Kidney epithelial cell (primary cell): Measurements from ENCODE around the gene DNAJC30. TPM values are rescaled to one million over a fixed set of nuclear protein-coding genes. Genes with fewer than 3 reads are reported as not detected.
A peak's percentile ranks its signal among the peaks of the same experiment; 100 is the strongest.

Source experiments
- DNase-seq: peaks from one replicate; pipeline ENCODE4 v3.0.0-alpha.2; 2010; ENCODE audit warnings: low read depth
- H3K27me3 ChIP-seq: 2 replicates; pipeline ENCODE4 v1.6.0; 2011; ENCODE audit warnings: low read length; ENCODE audit not compliant: control insufficient read depth, insufficient read depth
- H3K36me3 ChIP-seq: 2 replicates; pipeline ENCODE4 v1.5.1; 2011; ENCODE audit warnings: low read length; ENCODE audit not compliant: control insufficient read depth, insufficient read depth
- H3K4me3 ChIP-seq: 2 replicates; pipeline ENCODE4 v1.5.1; 2011; ENCODE audit warnings: low read depth, mild to moderate bottlenecking, control low read depth, low read length
- CTCF ChIP-seq: IDR thresholded peaks from 2 replicates; pipeline ENCODE4 v1.5.1; 2011; ENCODE audit warnings: mild to moderate bottlenecking, moderate library complexity, low read length, control low read depth, inconsistent platforms; ENCODE audit not compliant: insufficient read depth, poor library complexity, severe bottlenecking
- total RNA-seq: library from RNA; depleted of rRNA; stranded (reverse); fragments of >200 nt; gene quantifications from 2 replicates; pipeline ENCODE4 v1.2.3, GENCODE V29; 2015

The DNAJC30 gene
- total RNA-seq, 1 donor from 2014 or later: 5.1 TPM

- H3K36me3 ChIP-seq: no peaks in the 10 kb centered on the region
- H3K4me3 ChIP-seq: no peak overlapping the region
- H3K27me3 ChIP-seq: no peaks in the 10 kb centered on the region
- no peak for TF ChIP-seq CTCF
- DNase-seq: no peak
These were observed 8.7 kb downstream of the DNAJC30 start for GRCh38 chr7:73674468-73675124.

- Histone ChIP-seq H3K27me3 (no peaks in the 10 kb centered on the region), H3K4me3 (no peak overlapping the region), H3K36me3 (no peaks in the 10 kb centered on the region)
- no peak for DNase-seq
- no peak for TF ChIP-seq CTCF
These were observed 11.3 kb downstream of the DNAJC30 start for GRCh38 chr7:73671857-73672445.

GRCh38 chr7:73671322-73671661, 12.0 kb downstream of the DNAJC30 start:
- Histone ChIP-seq H3K27me3 (no peaks in the 10 kb centered on the region), H3K4me3 (no peak overlapping the region), H3K36me3 (no peaks in the 10 kb centered on the region)
- TF ChIP-seq CTCF: no peak
- no peak for DNase-seq

DNA sequence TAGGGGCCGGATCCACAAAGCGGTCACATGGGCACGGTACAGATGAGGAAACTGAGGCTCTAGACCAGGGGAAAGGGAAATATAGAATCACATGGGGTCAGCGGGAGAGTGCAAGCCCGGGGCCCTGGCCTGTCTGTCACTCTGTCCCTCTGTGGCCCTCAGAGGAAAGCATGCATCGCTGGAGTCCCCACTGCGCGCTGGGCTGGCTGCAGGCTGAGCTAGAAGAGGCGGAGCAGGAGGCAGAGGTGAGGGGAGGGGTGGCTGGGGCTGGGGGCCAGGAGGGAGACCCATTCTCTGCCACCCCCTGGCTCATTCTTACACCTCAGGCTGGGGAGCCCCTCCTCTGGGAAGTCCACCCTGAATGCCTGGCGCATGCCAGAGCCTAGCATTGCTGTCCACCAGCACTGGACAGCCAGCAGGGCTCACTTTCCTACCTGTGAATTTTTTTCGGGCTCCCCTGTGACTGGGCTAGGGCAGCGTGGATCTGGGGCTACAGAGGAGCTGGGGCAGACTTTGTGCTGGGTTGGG, 13.3 kb downstream of the DNAJC30 start:
- Histone ChIP-seq H3K4me3 (no peak overlapping the region), H3K27me3 (no peaks in the 10 kb centered on the region), H3K36me3 (no peaks in the 10 kb centered on the region)
- DNase-seq: no peak
- TF ChIP-seq CTCF: no peak

DNA sequence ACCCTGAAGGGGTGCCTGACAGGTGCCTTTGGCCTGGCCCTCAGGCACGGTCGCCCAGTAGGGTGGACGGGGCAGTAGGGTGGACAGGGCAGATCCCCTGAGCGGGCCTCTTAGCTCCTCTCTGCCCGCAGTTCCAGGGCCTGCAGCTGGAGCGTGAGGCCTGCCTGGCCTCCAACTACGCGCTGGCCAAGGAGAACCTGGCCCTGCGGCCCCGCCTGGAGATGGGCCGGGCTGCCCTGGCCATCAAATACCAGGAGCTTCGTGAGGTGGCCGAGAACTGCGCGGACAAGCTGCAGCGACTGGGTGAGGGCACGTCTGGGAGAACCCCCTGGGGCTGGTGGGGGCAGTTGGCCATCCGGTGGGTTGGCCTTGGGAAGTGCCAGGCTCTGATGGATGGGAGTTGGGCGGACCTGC, 14.0 kb downstream of the DNAJC30 start:
- H3K27me3 ChIP-seq: no peaks in the 10 kb centered on the region
- peak overlapping the region; percentile 62 for H3K4me3 ChIP-seq
- DNase-seq: no peak
- no peak for TF ChIP-seq CTCF
- H3K36me3 ChIP-seq: no peaks in the 10 kb centered on the region

GRCh38 chr7:73668886-73669230, 14.4 kb downstream of the DNAJC30 start:
- no peak for TF ChIP-seq CTCF
- peak overlapping the region; percentile 62 for H3K4me3 ChIP-seq
- no peak for DNase-seq
- H3K36me3 ChIP-seq: no peaks in the 10 kb centered on the region
- H3K27me3 ChIP-seq: no peaks in the 10 kb centered on the region
